ENCODE results near the gene VAV3. TPM values are rescaled to one million over a fixed set of nuclear protein-coding genes. Genes with fewer than 3 reads are reported as not detected.
A peak's percentile ranks its signal among the peaks of the same experiment; 100 is the strongest.

VAV3 gene
- polyA plus RNA-seq, 3 donors: 5.4 to 9.2 (median 9.0) TPM

- Mint-ChIP-seq H3K27ac (peak overlapping the region in 1 of 7 donors; percentile 26), H3K27me3 (ENCODE audit: low read depth in 3 of 3) (peaks cover 0 to 1% (median 0%) of the 10 kb centered on the region in 3 donors), H3K9me3 (peaks cover 0 to 3% (median 0%) of the 10 kb centered on the region in 7 donors), H3K36me3 (peaks cover 10 to 25% of the 10 kb centered on the region in 2 donors), H3K4me3 (no peak overlapping the region), H3K4me1 (peaks cover 20% of the 10 kb centered on the region)
- Histone ChIP-seq H3K27me3 (ENCODE audit: control insufficient read depth in 2 of 2, insufficient read depth in 2 of 2, low read length in 2 of 2) (no peaks in the 10 kb centered on the region), H3K4me2 (replicated peaks; ENCODE audit: extremely low read depth, low read length, poor library complexity, severe bottlenecking) (no peak overlapping the region), H3K27ac (ENCODE audit: low read depth in 1 of 2, low read length in 2 of 2) (no peak overlapping the region), H3K9me3 (replicated peaks in 1 of 2; ENCODE audit: control insufficient read depth in 1 of 2, insufficient read depth in 1 of 2, low read length in 2 of 2) (no peaks in the 10 kb centered on the region), H3K4me3 (replicated peaks in 1 of 3; ENCODE audit: low read depth in 2 of 3, low read length in 3 of 3) (no peak overlapping the region), H3K79me2 (ENCODE audit: insufficient read depth, low read length) (no peaks in the 10 kb centered on the region), H3K36me3 (replicated peaks in 1 of 2; ENCODE audit: control insufficient read depth in 1 of 2, insufficient read depth in 2 of 2, low read length in 2 of 2) (peaks cover 4 to 6% of the 10 kb centered on the region in 2 donors), H3K9ac (ENCODE audit: insufficient read depth, low read length, poor library complexity, severe bottlenecking) (no peak overlapping the region), H3K4me1 (ENCODE audit: control insufficient read depth in 1 of 2, insufficient read depth in 2 of 2, low read length in 2 of 2) (no peaks in the 10 kb centered on the region), H2AFZ (ENCODE audit: insufficient read depth, low read depth, low read length, poor library complexity, severe bottlenecking) (no peak overlapping the region), H4K20me1 (ENCODE audit: insufficient read depth, low read length) (peaks cover 20% of the 10 kb centered on the region)
- no CpG with 5 or more reads among the region's 1 CpG for WGBS (ENCODE audit: insufficient coverage)
- intact Hi-C loops (cut with micrococcal nuclease): no loop called here
- DNase-seq: no peak
- TF ChIP-seq, protein P1, sequence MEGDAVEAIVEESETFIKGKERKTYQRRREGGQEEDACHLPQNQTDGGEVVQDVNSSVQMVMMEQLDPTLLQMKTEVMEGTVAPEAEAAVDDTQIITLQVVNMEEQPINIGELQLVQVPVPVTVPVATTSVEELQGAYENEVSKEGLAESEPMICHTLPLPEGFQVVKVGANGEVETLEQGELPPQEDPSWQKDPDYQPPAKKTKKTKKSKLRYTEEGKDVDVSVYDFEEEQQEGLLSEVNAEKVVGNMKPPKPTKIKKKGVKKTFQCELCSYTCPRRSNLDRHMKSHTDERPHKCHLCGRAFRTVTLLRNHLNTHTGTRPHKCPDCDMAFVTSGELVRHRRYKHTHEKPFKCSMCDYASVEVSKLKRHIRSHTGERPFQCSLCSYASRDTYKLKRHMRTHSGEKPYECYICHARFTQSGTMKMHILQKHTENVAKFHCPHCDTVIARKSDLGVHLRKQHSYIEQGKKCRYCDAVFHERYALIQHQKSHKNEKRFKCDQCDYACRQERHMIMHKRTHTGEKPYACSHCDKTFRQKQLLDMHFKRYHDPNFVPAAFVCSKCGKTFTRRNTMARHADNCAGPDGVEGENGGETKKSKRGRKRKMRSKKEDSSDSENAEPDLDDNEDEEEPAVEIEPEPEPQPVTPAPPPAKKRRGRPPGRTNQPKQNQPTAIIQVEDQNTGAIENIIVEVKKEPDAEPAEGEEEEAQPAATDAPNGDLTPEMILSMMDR (IDR thresholded peaks at IDR 0.05): no peak
Measured at GRCh38 chr1:107817206-107817605, 147.8 kb downstream of the VAV3 start.

- Mint-ChIP-seq H3K27me3 (ENCODE audit: low read depth in 3 of 3) (no peaks in the 10 kb centered on the region), H3K36me3 (peaks cover 8 to 9% of the 10 kb centered on the region in 2 donors), H3K27ac (peak overlapping the region in 4 of 7 donors; percentile 20 to 80 (median 50)), H3K4me1 (peaks cover 49% of the 10 kb centered on the region), H3K9me3 (no peaks in the 10 kb centered on the region), H3K4me3 (no peak overlapping the region)
- intact Hi-C loops (cut with micrococcal nuclease): no loop called here
- Histone ChIP-seq H3K4me1 (ENCODE audit: control insufficient read depth in 1 of 2, insufficient read depth in 2 of 2, low read length in 2 of 2) (peaks cover 19 to 21% of the 10 kb centered on the region in 2 donors), H3K27me3 (ENCODE audit: control insufficient read depth in 2 of 2, insufficient read depth in 2 of 2, low read length in 2 of 2) (no peaks in the 10 kb centered on the region), H4K20me1 (ENCODE audit: insufficient read depth, low read length) (peaks cover 18% of the 10 kb centered on the region), H3K9me3 (replicated peaks in 1 of 2; ENCODE audit: control insufficient read depth in 1 of 2, insufficient read depth in 1 of 2, low read length in 2 of 2) (no peaks in the 10 kb centered on the region), H2AFZ (ENCODE audit: insufficient read depth, low read depth, low read length, poor library complexity, severe bottlenecking) (no peak overlapping the region), H3K27ac (ENCODE audit: low read depth in 1 of 2, low read length in 2 of 2) (no peak overlapping the region), H3K4me2 (replicated peaks; ENCODE audit: extremely low read depth, low read length, poor library complexity, severe bottlenecking) (no peak overlapping the region), H3K4me3 (replicated peaks in 1 of 3; ENCODE audit: low read depth in 2 of 3, low read length in 3 of 3) (no peak overlapping the region), H3K36me3 (replicated peaks in 1 of 2; ENCODE audit: control insufficient read depth in 1 of 2, insufficient read depth in 2 of 2, low read length in 2 of 2) (no peaks in the 10 kb centered on the region), H3K9ac (ENCODE audit: insufficient read depth, low read length, poor library complexity, severe bottlenecking) (no peak overlapping the region), H3K79me2 (ENCODE audit: insufficient read depth, low read length) (peaks cover 30% of the 10 kb centered on the region)
- DNase-seq: no peak
- no CpG with 5 or more reads among the region's 2 CpGs for WGBS (ENCODE audit: insufficient coverage)
- TF ChIP-seq, protein P1 (IDR thresholded peaks at IDR 0.05): no peak
Measured at GRCh38 chr1:107810291-107810951, 154.6 kb downstream of the VAV3 start.

Measured in CD14-positive monocyte (primary cell).